ENCODE results near the gene HOXA6. TPM values are rescaled to one million over a fixed set of nuclear protein-coding genes. Genes with fewer than 3 reads are reported as not detected.

The HOXA6 gene
- total RNA-seq, 1 donor from 2014 or later, result 15.3 TPM

GRCh38 chr7:27116031-27116961 is 31.3 kb downstream of the HOXA6 start:
- peaks cover 0 to 22% of the 10 kb centered on the region in 2 donors for H3K4me1 ChIP-seq
- no peaks in the 10 kb centered on the region for H3K9me3 ChIP-seq
- H3K27ac ChIP-seq, result peak overlapping the region; percentile 89 to 97
- no peaks in the 10 kb centered on the region for H3K36me3 ChIP-seq
- H3K27me3 ChIP-seq, result no peaks in the 10 kb centered on the region
- intact Hi-C loops (cut with DNase I), result loop anchor here (10.0 kb wide), 1 partner anchor 1299 kb away; the partner anchor contains the start of gene CREB5
- H3K4me3 ChIP-seq, result peak overlapping the region; percentile 63 to 66
- no peak for TF ChIP-seq CTCF (IDR thresholded peaks at IDR 0.05)
- no peak for DNase-seq (ENCODE audit: low spot score in 2 of 2)

- no peak for DNase-seq (ENCODE audit: low spot score in 2 of 2)
- Histone ChIP-seq H3K4me3 (peak overlapping the region; percentile 63 to 66), H3K36me3 (no peaks in the 10 kb centered on the region), H3K27me3 (no peaks in the 10 kb centered on the region), H3K9me3 (no peaks in the 10 kb centered on the region), H3K4me1 (peaks cover under 1 to 18% of the 10 kb centered on the region in 2 donors), H3K27ac (peak overlapping the region; percentile 89 to 97)
- intact Hi-C loops (cut with DNase I), result loop anchor here (2.0 to 10.0 kb wide), 3 partner anchors 15 to 1299 kb away; partner anchors contain the start of genes CREB5 and HOXA4
- no peak for TF ChIP-seq CTCF (IDR thresholded peaks at IDR 0.05)
Observed at GRCh38 chr7:27115221-27116026, 32.1 kb downstream of the HOXA6 start.

GRCh38 chr7:27114881-27115220 is 32.7 kb downstream of the HOXA6 start:
- peaks cover 4 to 20% of the 10 kb centered on the region in 2 donors for H3K4me1 ChIP-seq
- H3K27ac ChIP-seq, result peak overlapping the region; percentile 89 to 97
- intact Hi-C loops (cut with DNase I), result loop anchor here (2.0 to 10.0 kb wide), 4 partner anchors 16 to 1300 kb away; partner anchors contain the start of genes CREB5, HIBADH and HOXA4
- TF ChIP-seq CTCF (IDR thresholded peaks at IDR 0.05), result no peak
- no peaks in the 10 kb centered on the region for H3K27me3 ChIP-seq
- H3K4me3 ChIP-seq, result peak overlapping the region; percentile 63 to 66
- no peaks in the 10 kb centered on the region for H3K36me3 ChIP-seq
- no peak for DNase-seq (ENCODE audit: low spot score in 2 of 2)
- no peaks in the 10 kb centered on the region for H3K9me3 ChIP-seq

GRCh38 chr7:27113991-27114769 is 33.4 kb downstream of the HOXA6 start:
- Histone ChIP-seq H3K4me3 (peak overlapping the region; percentile 63 to 81), H3K36me3 (no peaks in the 10 kb centered on the region), H3K27ac (peak overlapping the region; percentile 89 to 97), H3K27me3 (no peaks in the 10 kb centered on the region), H3K9me3 (no peaks in the 10 kb centered on the region), H3K4me1 (peaks cover 6 to 20% of the 10 kb centered on the region in 2 donors)
- intact Hi-C loops (cut with DNase I), result loop anchor here (2.0 to 10.0 kb wide), 5 partner anchors 17 to 1301 kb away; partner anchors contain the start of genes CBX3, CREB5, HIBADH and HNRNPA2B1
- no peak for DNase-seq (ENCODE audit: low spot score in 2 of 2)
- no peak for TF ChIP-seq CTCF (IDR thresholded peaks at IDR 0.05)

Data from ascending aorta (tissue), 2 donors.